DND-41 (cell line): ENCODE measurements around the gene THAP2.

Experiments
- EZH2 ChIP-seq: IDR thresholded peaks from 3 replicates; pipeline ENCODE4 v1.6.1; 2012; ENCODE audit warnings: borderline replicate concordance, low read depth, mild to moderate bottlenecking, moderate library complexity, low read length, inconsistent platforms; ENCODE audit not compliant: severe bottlenecking
- TF ChIP-seq, protein P1 (sequence below): IDR thresholded peaks from 2 replicates; pipeline ENCODE4 v1.5.1; 2012; ENCODE audit warnings: borderline replicate concordance, low read length, moderate library complexity, mild to moderate bottlenecking; ENCODE audit not compliant: poor library complexity, severe bottlenecking; ENCODE audit errors: extremely low read depth

GRCh38 chr12:71725011-71725410 is 60.9 kb downstream of the THAP2 start:
- TF ChIP-seq, protein P1, sequence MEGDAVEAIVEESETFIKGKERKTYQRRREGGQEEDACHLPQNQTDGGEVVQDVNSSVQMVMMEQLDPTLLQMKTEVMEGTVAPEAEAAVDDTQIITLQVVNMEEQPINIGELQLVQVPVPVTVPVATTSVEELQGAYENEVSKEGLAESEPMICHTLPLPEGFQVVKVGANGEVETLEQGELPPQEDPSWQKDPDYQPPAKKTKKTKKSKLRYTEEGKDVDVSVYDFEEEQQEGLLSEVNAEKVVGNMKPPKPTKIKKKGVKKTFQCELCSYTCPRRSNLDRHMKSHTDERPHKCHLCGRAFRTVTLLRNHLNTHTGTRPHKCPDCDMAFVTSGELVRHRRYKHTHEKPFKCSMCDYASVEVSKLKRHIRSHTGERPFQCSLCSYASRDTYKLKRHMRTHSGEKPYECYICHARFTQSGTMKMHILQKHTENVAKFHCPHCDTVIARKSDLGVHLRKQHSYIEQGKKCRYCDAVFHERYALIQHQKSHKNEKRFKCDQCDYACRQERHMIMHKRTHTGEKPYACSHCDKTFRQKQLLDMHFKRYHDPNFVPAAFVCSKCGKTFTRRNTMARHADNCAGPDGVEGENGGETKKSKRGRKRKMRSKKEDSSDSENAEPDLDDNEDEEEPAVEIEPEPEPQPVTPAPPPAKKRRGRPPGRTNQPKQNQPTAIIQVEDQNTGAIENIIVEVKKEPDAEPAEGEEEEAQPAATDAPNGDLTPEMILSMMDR: no peak
- no peak for TF ChIP-seq EZH2
